Tibial nerve (tissue), 4 donors: ENCODE data around the gene OPCML. TPM values are rescaled to one million over a fixed set of nuclear protein-coding genes. Genes with fewer than 3 reads are reported as not detected.

Experiments
- DNase-seq, 2 donors: peaks; one replicate each; pipeline ENCODE4 v3.0.0-alpha.2; 2019; ENCODE audit warnings: low spot score in 2 of 2
- H3K27ac ChIP-seq, 4 donors: fragments of 200-600 bp; sonication (generic) in 3 of 4; one replicate each; pipeline ENCODE4 v1.5.1; 2017 to 2019; ENCODE audit warnings: mild to moderate bottlenecking in 1 of 4
- H3K27me3 ChIP-seq, 2 donors: fragments of 200-600 bp; sonication (generic) in 1 of 2; one replicate each; pipeline versions ENCODE4 v1.5.1 to v1.6.0; 2017 to 2019
- H3K36me3 ChIP-seq, 3 donors: fragments of 200-600 bp; sonication (generic); one replicate each; pipeline ENCODE4 v1.5.1; 2018 to 2019
- H3K4me1 ChIP-seq, 4 donors: fragments of 200-600 bp; sonication (generic) in 3 of 4; one replicate each; pipeline ENCODE4 v1.5.1; 2017 to 2019
- H3K4me3 ChIP-seq, 4 donors: fragments of 200-600 bp; sonication (generic) in 3 of 4; one replicate each; pipeline ENCODE4 v1.5.1; 2017 to 2019; ENCODE audit warnings: mild to moderate bottlenecking in 1 of 4, moderate library complexity in 1 of 4
- H3K9me3 ChIP-seq, 4 donors: fragments of 200-600 bp; sonication (generic) in 3 of 4; one replicate each; pipeline ENCODE4 v1.5.1; 2017 to 2019
- CTCF ChIP-seq, 5 experiments: fragments of 200-600 bp in 3 of 5; fragments of 450-650 bp in 2 of 5; sonication (generic) in 3 of 5; IDR thresholded peaks; one replicate each; pipeline ENCODE4 v1.5.1; 2016 to 2019; ENCODE audit warnings: antibody characterized with exemption in 5 of 5, mild to moderate bottlenecking in 3 of 5, moderate library complexity in 2 of 5
- EP300 ChIP-seq, 2 donors: sonication (generic); formaldehyde crosslinking; IDR thresholded peaks; one replicate each; pipeline ENCODE4 v1.6.1; 2017; ENCODE audit warnings: antibody characterized with exemption in 2 of 2, mild to moderate bottlenecking in 1 of 2
- POLR2A ChIP-seq, 2 donors: fragments of 450-650 bp; IDR thresholded peaks; one replicate each; pipeline ENCODE4 v1.6.1; 2017; ENCODE audit warnings: antibody characterized with exemption in 2 of 2, mild to moderate bottlenecking in 2 of 2, moderate library complexity in 2 of 2
- WGBS, 2 donors: methylation state at CpG; one replicate each; pipeline ENCODE4 v1.1.5; 2018; 5-methylcytosine and 5-hydroxymethylcytosine counted together
- total RNA-seq, 4 donors: library from RNA; depleted of rRNA; stranded (reverse); fragments of >200 nt; gene quantifications; one replicate each; pipeline ENCODE4 v1.1.0, GENCODE V29; 2016

The OPCML gene
- total RNA-seq, 4 donors from 2014 or later, result 1.0 to 10.8 (median 1.9) TPM

- Histone ChIP-seq H3K4me1 (peaks cover 0 to 8% (median 0%) of the 10 kb centered on the region in 4 donors), H3K27me3 (no peaks in the 10 kb centered on the region), H3K27ac (no peak overlapping the region), H3K36me3 (no peaks in the 10 kb centered on the region), H3K9me3 (no peaks in the 10 kb centered on the region), H3K4me3 (no peak overlapping the region)
- TF ChIP-seq POLR2A (IDR thresholded peaks at IDR 0.05), result no peak
- TF ChIP-seq CTCF (IDR thresholded peaks at IDR 0.05), result no peak
- TF ChIP-seq EP300 (IDR thresholded peaks at IDR 0.05), result no peak
- DNase-seq, result no peak
- WGBS, 2 donors, result 49 to 68% methylated on average over 4 of the region's 4 CpGs
Observed at GRCh38 chr11:133386852-133387251, 145.4 kb downstream of the OPCML start.

DNA sequence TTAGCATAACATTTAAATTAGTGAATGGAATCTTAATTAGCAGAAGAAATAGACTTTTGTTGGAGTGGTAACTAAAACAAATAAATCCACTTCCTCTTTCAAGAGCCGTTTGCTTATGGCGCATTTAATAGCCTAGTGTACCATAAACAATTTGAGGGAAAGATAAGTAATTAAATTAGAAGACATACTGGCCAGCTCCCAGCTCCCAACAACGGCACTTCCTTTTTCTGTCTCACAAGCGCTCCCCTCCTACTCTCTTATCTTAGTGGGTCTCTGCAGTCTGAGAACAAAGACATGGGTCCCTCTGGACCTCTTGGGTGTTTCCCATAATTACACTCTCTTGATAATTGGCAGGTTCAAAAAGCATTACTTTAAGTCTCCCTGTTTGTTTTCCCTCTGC, 146.0 kb downstream of the OPCML start:
- Histone ChIP-seq H3K9me3 (no peaks in the 10 kb centered on the region), H3K27me3 (no peaks in the 10 kb centered on the region), H3K4me1 (peaks cover 0 to 10% (median 0%) of the 10 kb centered on the region in 4 donors), H3K4me3 (no peak overlapping the region), H3K36me3 (no peaks in the 10 kb centered on the region), H3K27ac (no peak overlapping the region)
- no peak for TF ChIP-seq POLR2A (IDR thresholded peaks at IDR 0.05)
- no peak for TF ChIP-seq CTCF (IDR thresholded peaks at IDR 0.05)
- TF ChIP-seq EP300 (IDR thresholded peaks at IDR 0.05), result no peak
- no peak for DNase-seq
- 30 to 33% methylated on average over 4 of the region's 4 CpGs for WGBS, 2 donors

DNA sequence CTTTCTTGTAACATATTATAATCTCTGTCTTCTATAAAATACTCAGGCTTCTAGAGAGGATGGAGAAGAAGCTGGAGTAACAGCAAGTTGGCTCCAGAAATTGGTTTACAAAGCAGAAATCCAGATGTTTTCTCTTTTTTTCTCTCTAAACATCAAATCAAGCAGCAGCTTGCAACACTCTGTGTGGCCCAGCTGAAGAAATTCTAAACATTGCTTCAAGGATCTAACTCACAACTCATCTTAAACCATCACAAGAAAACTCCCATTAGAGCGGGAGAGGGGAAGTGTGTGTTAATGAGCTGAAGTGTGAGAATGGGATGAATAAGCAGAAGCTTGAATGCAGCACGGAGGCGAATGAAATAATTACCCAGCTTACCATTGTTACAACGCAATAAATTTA, 146.5 kb downstream of the OPCML start:
- no peaks in the 10 kb centered on the region for H3K9me3 ChIP-seq
- no peak for DNase-seq
- 41 to 42% methylated on average over 4 of the region's 4 CpGs for WGBS, 2 donors
- no peak overlapping the region for H3K4me3 ChIP-seq
- H3K27ac ChIP-seq, result no peak overlapping the region
- no peaks in the 10 kb centered on the region for H3K36me3 ChIP-seq
- H3K27me3 ChIP-seq, result no peaks in the 10 kb centered on the region
- TF ChIP-seq POLR2A (IDR thresholded peaks at IDR 0.05), result no peak
- no peak for TF ChIP-seq EP300 (IDR thresholded peaks at IDR 0.05)
- no peak for TF ChIP-seq CTCF (IDR thresholded peaks at IDR 0.05)
- H3K4me1 ChIP-seq, result peaks cover 0 to 10% (median 0%) of the 10 kb centered on the region in 4 donors

DNA sequence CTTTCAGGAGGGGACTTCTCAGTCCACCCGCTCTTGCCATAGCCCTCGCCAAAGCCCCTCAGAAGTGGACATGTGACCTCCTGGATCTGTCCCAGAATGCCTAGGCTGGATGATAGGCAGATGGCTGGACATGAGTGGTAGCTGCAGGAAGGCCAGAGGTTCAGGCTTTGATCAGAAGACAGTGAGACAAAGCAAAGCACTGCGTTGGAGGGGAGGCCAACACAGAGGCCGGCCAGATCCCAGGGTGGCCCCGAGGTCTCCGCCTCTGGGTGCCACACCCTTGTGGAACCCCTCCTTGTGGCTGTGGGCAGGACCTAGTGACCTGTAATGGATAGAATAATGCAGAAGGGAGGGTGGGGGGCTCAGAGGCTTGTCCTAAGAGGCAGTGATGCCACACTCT, 147.6 kb downstream of the OPCML start:
- Histone ChIP-seq H3K36me3 (no peaks in the 10 kb centered on the region), H3K27me3 (no peaks in the 10 kb centered on the region), H3K27ac (no peak overlapping the region), H3K4me1 (peaks cover 0 to 10% (median 0%) of the 10 kb centered on the region in 4 donors), H3K4me3 (no peak overlapping the region), H3K9me3 (no peaks in the 10 kb centered on the region)
- WGBS, 2 donors, result 68 to 88% methylated on average over 6 of the region's 6 CpGs
- DNase-seq, result no peak
- TF ChIP-seq EP300 (IDR thresholded peaks at IDR 0.05) (no peak), POLR2A (IDR thresholded peaks at IDR 0.05) (no peak), CTCF (IDR thresholded peaks at IDR 0.05) (no peak)

GRCh38 chr11:133383689-133384088, 148.6 kb downstream of the OPCML start:
- Histone ChIP-seq H3K27me3 (no peaks in the 10 kb centered on the region), H3K4me3 (no peak overlapping the region), H3K9me3 (no peaks in the 10 kb centered on the region), H3K27ac (no peak overlapping the region), H3K36me3 (no peaks in the 10 kb centered on the region), H3K4me1 (peaks cover 0 to 10% (median 0%) of the 10 kb centered on the region in 4 donors)
- WGBS, 2 donors, result 86 to 87% methylated on average over 4 of the region's 4 CpGs
- no peak for TF ChIP-seq CTCF (IDR thresholded peaks at IDR 0.05)
- TF ChIP-seq POLR2A (IDR thresholded peaks at IDR 0.05), result no peak
- DNase-seq, result no peak
